ENCODE measurements around the gene P2RX7.
"Not testable (repeated sequence)": the region's sequence is repeated elsewhere in the genome, so short reads cannot be mapped to it uniquely, and the experiment has no call there.

The P2RX7 gene

DNA sequence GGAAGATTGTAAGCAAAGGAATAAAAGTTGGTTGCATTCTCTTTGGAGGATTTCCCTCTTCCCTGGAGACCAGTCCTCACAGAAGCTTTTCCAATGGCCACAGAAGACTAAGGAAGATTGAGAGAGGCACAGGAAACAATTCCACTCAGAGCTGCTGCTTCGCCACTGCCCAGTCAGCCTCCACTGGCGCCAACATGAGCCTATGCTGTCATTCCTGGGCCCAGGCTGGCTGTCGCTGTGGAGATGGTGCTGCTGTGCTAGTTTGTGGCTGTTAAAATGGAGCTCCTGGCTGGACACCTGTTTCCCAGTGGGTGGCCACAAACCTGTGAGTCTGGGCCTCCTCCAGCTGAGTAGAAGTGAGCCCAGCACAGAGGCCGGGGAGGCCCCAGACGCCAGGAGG is 6.6 kb downstream of the P2RX7 start:
- DNase-seq (ENCODE audit: low spot score) = no peak
- H3K27ac ChIP-seq = no peak overlapping the region
- ChIA-PET CTCF (no interaction called here), POLR2A (ENCODE audit: low non-redundant PET) (interaction anchor here (0.6 kb wide), 1 partner anchor 82 kb away, joined by 3 read pairs; no protein-coding TSS in a partner anchor)
- no peak for TF ChIP-seq CTCF (conservative IDR thresholded peaks at IDR 0.05; ENCODE audit: low read depth)

GRCh38 chr12:121142171-121142950 is 9.7 kb downstream of the P2RX7 start:
- DNase-seq (ENCODE audit: low spot score) = no peak
- H3K27ac ChIP-seq = no peak overlapping the region; the same call in 1 of the 2 replicates
- ChIA-PET CTCF (no interaction called here), POLR2A (ENCODE audit: low non-redundant PET) (no interaction called here)
- TF ChIP-seq CTCF (conservative IDR thresholded peaks at IDR 0.05; ENCODE audit: low read depth) = no peak

DNA sequence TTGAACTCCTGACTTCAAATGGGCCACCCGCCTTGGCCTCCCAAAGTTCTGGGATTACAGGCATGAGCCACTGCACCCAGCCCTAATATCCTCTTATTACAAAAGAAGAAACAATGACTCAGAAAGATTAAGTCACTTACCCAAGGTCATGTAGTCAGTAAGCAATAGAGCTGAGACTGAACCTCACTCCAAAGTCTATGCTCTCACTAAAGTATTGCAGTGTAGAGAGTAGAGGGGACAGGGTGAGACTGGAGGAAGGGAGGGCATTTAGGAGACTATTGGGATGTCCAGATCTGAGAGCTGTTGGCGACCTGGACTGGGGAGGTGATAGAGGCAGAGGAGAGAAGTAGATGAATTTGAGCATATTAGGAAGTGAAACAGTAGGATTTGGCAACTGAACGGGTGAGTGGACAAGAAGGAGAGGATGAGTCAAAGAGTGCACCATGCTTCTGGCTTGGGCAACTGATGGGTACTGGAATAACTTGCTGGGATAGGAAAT is 11.8 kb downstream of the P2RX7 start:
- peak; percentile 18 for DNase-seq (ENCODE audit: low spot score)
- peak overlapping the region; percentile 76 for H3K27ac ChIP-seq
- ChIA-PET POLR2A (ENCODE audit: low non-redundant PET) (no interaction called here), CTCF (no interaction called here)
- TF ChIP-seq CTCF (conservative IDR thresholded peaks at IDR 0.05; ENCODE audit: low read depth) = no peak

DNA sequence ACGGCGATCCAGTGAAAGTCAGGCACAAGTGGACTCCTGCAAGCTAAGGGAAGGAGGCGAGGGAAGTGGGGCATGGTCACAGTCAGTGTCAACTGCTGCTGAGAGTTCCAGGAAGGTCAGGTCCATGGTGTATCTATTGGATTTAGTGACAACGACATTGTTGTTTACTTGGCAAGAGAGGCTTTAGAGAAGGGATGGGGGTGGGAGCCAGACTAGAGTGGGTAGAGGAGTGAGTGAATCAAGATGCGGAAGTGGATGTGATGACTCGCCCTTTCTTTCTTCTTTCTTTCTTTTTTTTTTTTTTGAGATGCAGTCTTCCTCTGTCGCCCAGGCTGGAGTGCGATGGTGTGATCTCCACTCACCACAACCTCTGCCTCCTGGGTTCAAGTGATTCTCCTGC is 12.5 kb downstream of the P2RX7 start:
- POLR2A ChIA-PET (ENCODE audit: low non-redundant PET) = no interaction called here
- H3K27ac ChIP-seq = no peak overlapping the region
- no peak for TF ChIP-seq CTCF (conservative IDR thresholded peaks at IDR 0.05; ENCODE audit: low read depth)
- no peak for DNase-seq (ENCODE audit: low spot score)
- CTCF ChIA-PET = no interaction called here

DNA sequence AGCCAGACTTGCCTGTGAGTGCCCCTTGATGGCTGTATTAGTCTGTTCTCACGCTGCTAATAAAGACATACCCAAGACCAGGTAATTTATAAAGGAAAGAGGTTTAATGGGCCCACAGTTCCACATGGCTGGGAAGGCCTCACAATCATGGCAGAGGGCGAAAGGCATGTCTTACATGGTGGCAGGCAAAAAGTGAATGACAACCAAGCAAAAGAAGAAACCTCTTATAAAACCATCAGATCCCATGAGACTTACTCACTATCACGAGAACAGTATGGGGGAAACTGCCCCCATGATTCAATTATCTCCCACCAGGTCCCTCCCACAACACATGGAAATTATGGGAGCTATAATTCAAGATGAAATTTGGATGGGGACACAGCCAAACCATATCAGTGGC is 16.6 kb downstream of the P2RX7 start:
- CTCF ChIA-PET; H3K27ac ChIP-seq; POLR2A ChIA-PET (ENCODE audit: low non-redundant PET); DNase-seq (ENCODE audit: low spot score): not testable (repeated sequence)

- TF ChIP-seq CTCF (conservative IDR thresholded peaks at IDR 0.05; ENCODE audit: low read depth) = no peak
- CTCF ChIA-PET = interaction anchor here (0.6 to 0.8 kb wide), 3 partner anchors 458 to 1316 kb away, joined by 3 to 6 read pairs (median 4); no protein-coding TSS in a partner anchor
- POLR2A ChIA-PET (ENCODE audit: low non-redundant PET) = no interaction called here
- no peak overlapping the region for H3K27ac ChIP-seq
- no peak for DNase-seq (ENCODE audit: low spot score)
These were observed 22.2 kb downstream of the P2RX7 start for GRCh38 chr12:121154793-121155375.

- no peak for DNase-seq (ENCODE audit: low spot score)
- H3K27ac ChIP-seq = no peak overlapping the region
- ChIA-PET POLR2A (ENCODE audit: low non-redundant PET) (no interaction called here), CTCF (no interaction called here)
- no peak for TF ChIP-seq CTCF (conservative IDR thresholded peaks at IDR 0.05; ENCODE audit: low read depth)
These were observed 23.7 kb downstream of the P2RX7 start for GRCh38 chr12:121156365-121156764.
